GM12864 (cell line): ENCODE data around the gene PIGR.

Experiments
- DNase-seq: peaks from one replicate; pipeline ENCODE4 v3.0.0-alpha.2; 2011; ENCODE audit warnings: low read depth
- H3K4me3 ChIP-seq: 2 replicates; pipeline ENCODE4 v1.5.1; 2011; ENCODE audit warnings: mild to moderate bottlenecking, low read depth, low read length, control low read depth
- CTCF ChIP-seq: IDR thresholded peaks from 2 replicates; pipeline ENCODE4 v1.5.1; 2011; ENCODE audit warnings: low read depth, mild to moderate bottlenecking, moderate library complexity, low read length, control low read depth, inconsistent platforms; ENCODE audit errors: missing control alignments

The PIGR gene

GRCh38 chr1:206979379-206980043 lies 33.2 kb upstream of the PIGR start:
- no peak for DNase-seq
- TF ChIP-seq CTCF: peak; percentile 65
- no peak overlapping the region for H3K4me3 ChIP-seq

- TF ChIP-seq CTCF: no peak
- DNase-seq: no peak
- H3K4me3 ChIP-seq: no peak overlapping the region
Measured at GRCh38 chr1:206978259-206978658, 32.0 kb upstream of the PIGR start.

GRCh38 chr1:206975306-206975705 lies 29.0 kb upstream of the PIGR start:
- no peak overlapping the region for H3K4me3 ChIP-seq
- DNase-seq: no peak
- no peak for TF ChIP-seq CTCF

GRCh38 chr1:206974140-206974539 lies 27.9 kb upstream of the PIGR start:
- H3K4me3 ChIP-seq: no peak overlapping the region
- DNase-seq: no peak
- TF ChIP-seq CTCF: no peak

- DNase-seq: no peak
- no peak overlapping the region for H3K4me3 ChIP-seq
- TF ChIP-seq CTCF: no peak
Measured at GRCh38 chr1:206972728-206973127, 26.5 kb upstream of the PIGR start.

GRCh38 chr1:206971029-206971655 lies 24.9 kb upstream of the PIGR start:
- DNase-seq: peak; percentile 51
- H3K4me3 ChIP-seq: no peak overlapping the region
- TF ChIP-seq CTCF: no peak

DNA sequence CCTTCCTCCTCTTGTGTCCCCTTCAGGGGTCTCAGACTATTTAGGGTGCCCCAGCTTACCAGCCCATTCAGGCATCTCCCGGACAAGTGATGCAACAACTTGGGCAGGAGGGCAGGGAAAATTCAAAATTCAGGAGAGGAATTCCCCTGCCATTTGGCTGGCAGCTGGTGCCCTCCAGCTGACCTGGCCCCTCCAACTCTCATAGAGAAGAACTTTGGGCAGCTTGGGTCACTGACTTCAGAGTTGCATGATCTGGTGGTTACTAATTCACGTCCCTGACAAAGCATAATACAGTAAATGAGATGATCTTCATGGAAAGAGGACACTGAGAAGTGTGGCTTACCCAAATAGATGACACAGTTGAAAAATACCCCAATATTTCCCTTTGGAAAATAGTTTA lies 24.2 kb upstream of the PIGR start, which contains the start of gene FCAMR:
FCAMR (minus strand) TSS at position 15 of the 400 bp plus-strand sequence. CDS start 335 bp downstream, outside the sequence.
- no peak for DNase-seq
- no peak within 1 kb of the TSS for H3K4me3 ChIP-seq
- TF ChIP-seq CTCF: no peak
